Parathyroid adenoma (tissue), 2 donors: ENCODE measurements around the gene PIEZO2.

Source experiments
- H2AFZ ChIP-seq: fragments of 300-600 bp; sonication (generic); one replicate; pipeline ENCODE4 v1.7.0; 2017; ENCODE audit warnings: antibody characterized with exemption, mild to moderate bottlenecking
- H3K27ac ChIP-seq: fragments of 300-600 bp; sonication (generic); one replicate; pipeline ENCODE4 v1.7.0; 2017
- H3K27me3 ChIP-seq: fragments of 300-600 bp; sonication (generic); one replicate; pipeline ENCODE4 v1.7.0; 2017; ENCODE audit warnings: low read length; ENCODE audit not compliant: control insufficient read depth, insufficient read depth
- H3K36me3 ChIP-seq: fragments of 300-600 bp; sonication (generic); one replicate; pipeline ENCODE4 v1.7.0; 2017; ENCODE audit warnings: low read length; ENCODE audit not compliant: control insufficient read depth, insufficient read depth
- H3K4me1 ChIP-seq: fragments of 300-600 bp; sonication (generic); one replicate; pipeline ENCODE4 v1.7.0; 2017; ENCODE audit warnings: control low read depth
- H3K4me2 ChIP-seq: fragments of 300-600 bp; sonication (generic); one replicate; pipeline ENCODE4 v1.7.0; 2017; ENCODE audit warnings: low read length
- H3K4me3 ChIP-seq: fragments of 300-600 bp; sonication (generic); one replicate; pipeline ENCODE4 v1.7.0; 2017; ENCODE audit warnings: low read depth, low read length
- H3K79me2 ChIP-seq: fragments of 300-600 bp; sonication (generic); one replicate; pipeline ENCODE4 v1.7.0; 2017; ENCODE audit warnings: control low read depth
- H3K9ac ChIP-seq: fragments of 300-600 bp; sonication (generic); one replicate; pipeline ENCODE4 v1.7.0; 2017; ENCODE audit warnings: mild to moderate bottlenecking
- H3K9me3 ChIP-seq: fragments of 300-600 bp; sonication (generic); one replicate; pipeline ENCODE4 v1.7.0; 2017; ENCODE audit warnings: low read length; ENCODE audit not compliant: control insufficient read depth
- TF ChIP-seq, protein P1 (sequence below): fragments of 300-600 bp; sonication (generic); IDR thresholded peaks from one replicate; pipeline ENCODE4 v1.7.0; 2017; ENCODE audit warnings: antibody characterized with exemption, mild to moderate bottlenecking
- donor health status: primary hyperparathyroidism.

PIEZO2 gene

DNA sequence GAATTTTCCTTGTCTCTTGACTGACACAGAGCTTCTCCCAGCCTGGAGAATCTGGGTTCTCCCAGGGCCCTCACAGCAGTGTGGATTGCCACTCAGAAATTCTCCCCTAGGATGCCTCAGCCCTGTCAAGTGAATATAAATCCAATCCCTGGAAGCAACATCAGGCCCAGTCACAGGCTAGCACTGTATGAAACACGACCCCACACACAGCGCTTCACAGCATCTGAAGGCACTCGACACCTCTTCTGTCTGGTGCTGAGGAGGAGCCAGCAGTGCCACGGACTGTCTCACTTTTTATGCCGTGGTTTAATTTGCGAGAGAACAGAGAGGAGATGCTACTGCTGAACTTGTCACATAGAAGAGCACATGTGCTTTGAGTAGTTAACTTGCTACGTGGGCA lies 459.0 kb downstream of the PIEZO2 start:
- no peaks in the 10 kb centered on the region for H3K4me1 ChIP-seq
- H3K27ac ChIP-seq = no peak overlapping the region
- TF ChIP-seq, protein P1, sequence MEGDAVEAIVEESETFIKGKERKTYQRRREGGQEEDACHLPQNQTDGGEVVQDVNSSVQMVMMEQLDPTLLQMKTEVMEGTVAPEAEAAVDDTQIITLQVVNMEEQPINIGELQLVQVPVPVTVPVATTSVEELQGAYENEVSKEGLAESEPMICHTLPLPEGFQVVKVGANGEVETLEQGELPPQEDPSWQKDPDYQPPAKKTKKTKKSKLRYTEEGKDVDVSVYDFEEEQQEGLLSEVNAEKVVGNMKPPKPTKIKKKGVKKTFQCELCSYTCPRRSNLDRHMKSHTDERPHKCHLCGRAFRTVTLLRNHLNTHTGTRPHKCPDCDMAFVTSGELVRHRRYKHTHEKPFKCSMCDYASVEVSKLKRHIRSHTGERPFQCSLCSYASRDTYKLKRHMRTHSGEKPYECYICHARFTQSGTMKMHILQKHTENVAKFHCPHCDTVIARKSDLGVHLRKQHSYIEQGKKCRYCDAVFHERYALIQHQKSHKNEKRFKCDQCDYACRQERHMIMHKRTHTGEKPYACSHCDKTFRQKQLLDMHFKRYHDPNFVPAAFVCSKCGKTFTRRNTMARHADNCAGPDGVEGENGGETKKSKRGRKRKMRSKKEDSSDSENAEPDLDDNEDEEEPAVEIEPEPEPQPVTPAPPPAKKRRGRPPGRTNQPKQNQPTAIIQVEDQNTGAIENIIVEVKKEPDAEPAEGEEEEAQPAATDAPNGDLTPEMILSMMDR = no peak

DNA sequence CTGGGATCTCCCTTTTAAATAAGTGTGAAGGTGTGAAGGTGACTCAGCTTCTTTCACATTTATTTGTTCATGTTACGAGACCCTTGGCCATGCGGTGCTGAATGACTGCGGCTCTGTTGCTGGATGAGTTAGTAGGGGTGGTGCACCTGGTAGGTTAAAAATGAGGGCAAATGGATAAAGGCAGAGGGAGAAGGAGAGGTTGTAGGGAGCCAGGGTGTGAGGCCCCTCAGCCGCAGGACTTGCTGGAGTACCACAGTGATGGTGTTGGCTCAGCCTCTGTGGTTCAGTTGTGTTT lies 459.4 kb downstream of the PIEZO2 start:
- H3K4me3 ChIP-seq = no peak overlapping the region
- H3K36me3 ChIP-seq = no peaks in the 10 kb centered on the region
- no peaks in the 10 kb centered on the region for H3K9me3 ChIP-seq
- no peak overlapping the region for H3K4me2 ChIP-seq
- no peaks in the 10 kb centered on the region for H3K27me3 ChIP-seq
- H3K9ac ChIP-seq = no peak overlapping the region
- no peaks in the 10 kb centered on the region for H3K4me1 ChIP-seq
- no peak overlapping the region for H3K27ac ChIP-seq
- TF ChIP-seq, protein P1 = no peak
- no peak overlapping the region for H2AFZ ChIP-seq
- no peaks in the 10 kb centered on the region for H3K79me2 ChIP-seq

More for the DNA sequence above, 459.0 kb downstream of the PIEZO2 start:
- H3K9ac ChIP-seq = no peak overlapping the region
- no peak overlapping the region for H3K4me3 ChIP-seq
- H3K79me2 ChIP-seq = no peaks in the 10 kb centered on the region
- no peaks in the 10 kb centered on the region for H3K36me3 ChIP-seq
- H2AFZ ChIP-seq = no peak overlapping the region
- no peak overlapping the region for H3K4me2 ChIP-seq
- no peaks in the 10 kb centered on the region for H3K27me3 ChIP-seq
- H3K9me3 ChIP-seq = no peaks in the 10 kb centered on the region

DNA sequence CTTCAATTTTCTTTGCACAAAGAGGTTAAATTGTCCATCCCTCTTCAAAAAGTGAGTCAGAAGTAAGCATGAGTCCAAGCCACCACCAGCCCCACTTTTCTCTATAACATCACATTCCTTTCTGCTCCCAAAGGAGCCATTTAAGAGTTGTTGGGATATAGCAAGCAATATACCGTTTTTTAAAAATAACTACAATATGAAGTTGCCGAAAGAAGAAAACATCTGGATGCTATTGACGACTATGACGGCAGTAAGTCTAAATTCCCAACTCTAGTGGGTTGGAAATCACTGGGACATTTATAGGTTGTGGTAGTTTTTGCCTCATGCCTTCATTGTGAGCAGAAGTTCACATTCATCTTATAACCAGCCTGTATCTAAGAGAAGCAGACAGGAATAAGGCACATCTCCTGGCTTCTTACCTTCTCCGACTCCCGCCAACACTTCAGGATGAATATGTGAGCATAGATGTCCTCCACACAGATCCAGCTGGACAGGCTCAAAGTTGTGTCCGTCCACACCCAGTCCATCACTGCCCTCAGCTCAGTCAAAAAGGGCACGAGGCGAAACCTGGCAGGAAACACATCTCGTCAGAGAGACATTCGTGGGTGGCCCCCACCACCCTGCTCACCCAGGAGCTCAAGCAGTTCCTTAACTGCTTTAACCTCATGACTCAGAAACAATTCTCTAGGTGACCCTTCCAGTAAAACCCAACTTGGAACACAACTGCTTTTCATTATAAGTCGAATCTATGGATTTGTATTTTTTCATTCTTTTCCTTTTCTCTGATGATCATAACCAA lies 459.9 kb downstream of the PIEZO2 start:
- H3K9ac ChIP-seq = no peak overlapping the region
- no peak overlapping the region for H3K4me3 ChIP-seq
- no peaks in the 10 kb centered on the region for H3K27me3 ChIP-seq
- no peak overlapping the region for H3K27ac ChIP-seq
- H2AFZ ChIP-seq = no peak overlapping the region
- no peaks in the 10 kb centered on the region for H3K4me1 ChIP-seq
- TF ChIP-seq, protein P1 = no peak
- H3K79me2 ChIP-seq = no peaks in the 10 kb centered on the region
- H3K9me3 ChIP-seq = no peaks in the 10 kb centered on the region
- no peak overlapping the region for H3K4me2 ChIP-seq
- H3K36me3 ChIP-seq = no peaks in the 10 kb centered on the region

DNA sequence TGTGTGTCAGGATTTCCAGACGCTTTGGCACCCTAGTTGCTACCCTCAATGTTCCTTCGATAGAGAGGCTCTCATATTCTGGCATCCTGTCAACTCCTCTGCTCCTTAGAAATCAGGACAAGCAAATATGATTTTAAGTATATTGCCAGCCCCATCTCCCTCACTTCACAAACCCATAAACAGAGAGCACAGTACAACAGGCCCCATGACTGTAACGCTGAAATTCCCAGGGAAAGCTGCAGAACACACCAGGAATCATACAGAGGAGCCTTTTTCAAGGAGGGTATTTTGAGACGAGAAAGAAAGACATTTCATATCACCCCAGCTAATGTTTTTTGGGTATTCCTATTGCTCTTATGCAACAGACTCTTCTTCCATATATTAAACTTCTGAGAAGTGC lies 460.6 kb downstream of the PIEZO2 start:
- no peak overlapping the region for H3K9ac ChIP-seq
- no peaks in the 10 kb centered on the region for H3K79me2 ChIP-seq
- H3K27ac ChIP-seq = no peak overlapping the region
- no peak overlapping the region for H2AFZ ChIP-seq
- H3K9me3 ChIP-seq = no peaks in the 10 kb centered on the region
- no peak overlapping the region for H3K4me3 ChIP-seq
- H3K36me3 ChIP-seq = no peaks in the 10 kb centered on the region
- no peaks in the 10 kb centered on the region for H3K27me3 ChIP-seq
- no peaks in the 10 kb centered on the region for H3K4me1 ChIP-seq
- TF ChIP-seq, protein P1 = no peak
- no peak overlapping the region for H3K4me2 ChIP-seq
